Caco-2 (cell line): Measurements from ENCODE around the gene SDCCAG8. TPM values are rescaled to one million over a fixed set of nuclear protein-coding genes. Genes with fewer than 3 reads are reported as not detected.

Experiments used
- BruUV-seq: library from RNA; stranded (reverse); fragments of 400-500 nt; replicated peaks from 2 replicates; lab custom pipeline; 2021; lab: Mats Ljungman, UMichigan
- CTCF ChIA-PET: fragments of 300-600 bp; sonication (Branson Sonifier 250); formaldehyde crosslinking; loops from one replicate; lab custom pipeline; 2022; ENCODE audit warnings: antibody characterized with exemption; lab: Charles Lee
- POLR2A ChIA-PET: fragments of 300-600 bp; sonication (Branson Sonifier 250); formaldehyde crosslinking; loops from one replicate; lab custom pipeline; 2022; ENCODE audit warnings: antibody characterized with exemption; lab: Charles Lee
- DNase-seq, 2 experiments: peaks; one replicate each; pipeline versions ENCODE4 v3.0.0 to v3.0.0-alpha.2; 2020 to 2022
- H3K27me3 ChIP-seq: replicated peaks from 2 replicates; pipeline ENCODE4 v1.6.0; 2011; ENCODE audit warnings: low read length; ENCODE audit not compliant: control insufficient read depth, insufficient read depth
- H3K36me3 ChIP-seq: 2 replicates; pipeline ENCODE4 v1.5.1; 2011; ENCODE audit warnings: low read length; ENCODE audit not compliant: control insufficient read depth, insufficient read depth
- H3K4me1 ChIP-seq: fragments of 250-450 bp; sonication (Bioruptor Pico); 2 replicates; pipeline ENCODE4 v1.5.1; 2020; ENCODE audit warnings: mild to moderate bottlenecking
- H3K4me3 ChIP-seq: 2 replicates; pipeline ENCODE4 v1.5.1; 2011; ENCODE audit warnings: low read depth, mild to moderate bottlenecking, control low read depth, low read length
- H3K9me3 ChIP-seq: fragments of 250-450 bp; sonication (Bioruptor Pico); 2 replicates; pipeline ENCODE4 v1.5.1; 2020; ENCODE audit warnings: mild to moderate bottlenecking, moderate library complexity
- H3K27ac Mint-ChIP-seq: one replicate; pipeline ENCODE4 v1.8.0; 2022; ENCODE audit warnings: mixed read lengths; ENCODE audit not compliant: unreplicated experiment
- H3K27me3 Mint-ChIP-seq: one replicate; pipeline ENCODE4 v1.8.0; 2022; ENCODE audit warnings: mixed read lengths; ENCODE audit not compliant: insufficient read depth, unreplicated experiment
- H3K36me3 Mint-ChIP-seq: one replicate; pipeline ENCODE4 v1.8.0; 2022; ENCODE audit warnings: mild to moderate bottlenecking, mixed read lengths; ENCODE audit not compliant: insufficient read depth, unreplicated experiment
- H3K4me1 Mint-ChIP-seq: one replicate; pipeline ENCODE4 v1.8.0; 2022; ENCODE audit warnings: low read depth, mixed read lengths; ENCODE audit not compliant: unreplicated experiment
- H3K4me3 Mint-ChIP-seq: one replicate; pipeline ENCODE4 v1.8.0; 2022; ENCODE audit warnings: mild to moderate bottlenecking, moderate library complexity, mixed read lengths; ENCODE audit not compliant: unreplicated experiment
- H3K9me3 Mint-ChIP-seq: one replicate; pipeline ENCODE4 v1.8.0; 2022; ENCODE audit warnings: mixed read lengths; ENCODE audit not compliant: unreplicated experiment
- CTCF ChIP-seq, 2 experiments: fragments of 200-600 bp in 1 of 2; IDR thresholded peaks; 1 replicate in 1 of 2; 2 replicates in 1 of 2; pipeline versions ENCODE4 v1.5.1 to v1.8.0; 2011 to 2022; ENCODE audit warnings: antibody characterized with exemption in 1 of 2, control low read depth in 1 of 2, inconsistent platforms in 1 of 2, low read depth in 1 of 2, low read length in 1 of 2, mild to moderate bottlenecking in 1 of 2, moderate library complexity in 1 of 2; ENCODE audit not compliant: insufficient read depth in 1 of 2, severe bottlenecking in 1 of 2, unreplicated experiment in 1 of 2
- intact Hi-C: fragments of 100-400 bp; cut with micrococcal nuclease; formaldehyde crosslinking; loops from one replicate; pipeline ENCODE4 v1.10.0; 2022; ENCODE audit not compliant: unreplicated experiment
- total RNA-seq: library from RNA; stranded (reverse); gene quantifications from 2 replicates; pipeline ENCODE4 v1.2.3, GENCODE V29; 2022

The SDCCAG8 gene
- total RNA-seq, 1 experiment from 2014 or later: 23.0 TPM

GRCh38 chr1:243470502-243470901 lies 214.7 kb downstream of the SDCCAG8 start:
- no peaks in the 10 kb centered on the region for H3K4me1 Mint-ChIP-seq
- no peak overlapping the region for H3K4me3 Mint-ChIP-seq
- no peaks in the 10 kb centered on the region for H3K9me3 Mint-ChIP-seq
- no peaks in the 10 kb centered on the region for H3K36me3 Mint-ChIP-seq
- no TSS peak for BruUV-seq
- intact Hi-C loops: no loop called here
- CTCF ChIA-PET: no interaction called here
- no peaks in the 10 kb centered on the region for H3K4me1 ChIP-seq
- TF ChIP-seq CTCF (IDR thresholded peaks at IDR 0.05; ENCODE audit: insufficient read depth in 1 of 2, low read depth in 1 of 2, low read length in 1 of 2, severe bottlenecking in 1 of 2, unreplicated experiment in 1 of 2): no peak
- DNase-seq: no peak
- H3K36me3 ChIP-seq: no peaks in the 10 kb centered on the region
- H3K9me3 ChIP-seq: no peaks in the 10 kb centered on the region
- no peaks in the 10 kb centered on the region for H3K27me3 Mint-ChIP-seq
- H3K4me3 ChIP-seq: no peak overlapping the region
- no peaks in the 10 kb centered on the region for H3K27me3 ChIP-seq
- no peak overlapping the region for H3K27ac Mint-ChIP-seq
- POLR2A ChIA-PET: no interaction called here

- Histone ChIP-seq H3K4me3 (no peak overlapping the region), H3K36me3 (no peaks in the 10 kb centered on the region), H3K27me3 (no peaks in the 10 kb centered on the region), H3K9me3 (no peaks in the 10 kb centered on the region), H3K4me1 (no peaks in the 10 kb centered on the region)
- BruUV-seq: no TSS peak
- Mint-ChIP-seq H3K4me3 (no peak overlapping the region), H3K27ac (no peak overlapping the region), H3K9me3 (no peaks in the 10 kb centered on the region), H3K36me3 (no peaks in the 10 kb centered on the region), H3K27me3 (no peaks in the 10 kb centered on the region), H3K4me1 (no peaks in the 10 kb centered on the region)
- no peak for DNase-seq
- ChIA-PET CTCF (no interaction called here), POLR2A (no interaction called here)
- no peak for TF ChIP-seq CTCF (IDR thresholded peaks at IDR 0.05; ENCODE audit: insufficient read depth in 1 of 2, low read depth in 1 of 2, low read length in 1 of 2, severe bottlenecking in 1 of 2, unreplicated experiment in 1 of 2)
- intact Hi-C loops: no loop called here
Measured at GRCh38 chr1:243471026-243471685, 215.3 kb downstream of the SDCCAG8 start.

GRCh38 chr1:243471754-243472745 lies 216.2 kb downstream of the SDCCAG8 start:
- no peaks in the 10 kb centered on the region for H3K9me3 ChIP-seq
- DNase-seq: no peak
- Mint-ChIP-seq H3K4me1 (no peaks in the 10 kb centered on the region), H3K36me3 (no peaks in the 10 kb centered on the region), H3K9me3 (no peaks in the 10 kb centered on the region), H3K27me3 (no peaks in the 10 kb centered on the region), H3K4me3 (no peak overlapping the region), H3K27ac (no peak overlapping the region)
- H3K4me1 ChIP-seq: no peaks in the 10 kb centered on the region
- TF ChIP-seq CTCF (IDR thresholded peaks at IDR 0.05; ENCODE audit: insufficient read depth in 1 of 2, low read depth in 1 of 2, low read length in 1 of 2, severe bottlenecking in 1 of 2, unreplicated experiment in 1 of 2): no peak
- no TSS peak for BruUV-seq
- no peaks in the 10 kb centered on the region for H3K36me3 ChIP-seq
- H3K4me3 ChIP-seq: no peak overlapping the region
- no peaks in the 10 kb centered on the region for H3K27me3 ChIP-seq
- ChIA-PET CTCF (no interaction called here), POLR2A (no interaction called here)
- intact Hi-C loops: no loop called here
